Stromal cell of bone marrow (primary cell): ENCODE measurements around the gene SPATA33.

ENCODE experiments used
- DNase-seq: peaks from one replicate; pipeline ENCODE4 v3.0.0-alpha.2; 2012; ENCODE audit warnings: low read depth

SPATA33 gene

DNA sequence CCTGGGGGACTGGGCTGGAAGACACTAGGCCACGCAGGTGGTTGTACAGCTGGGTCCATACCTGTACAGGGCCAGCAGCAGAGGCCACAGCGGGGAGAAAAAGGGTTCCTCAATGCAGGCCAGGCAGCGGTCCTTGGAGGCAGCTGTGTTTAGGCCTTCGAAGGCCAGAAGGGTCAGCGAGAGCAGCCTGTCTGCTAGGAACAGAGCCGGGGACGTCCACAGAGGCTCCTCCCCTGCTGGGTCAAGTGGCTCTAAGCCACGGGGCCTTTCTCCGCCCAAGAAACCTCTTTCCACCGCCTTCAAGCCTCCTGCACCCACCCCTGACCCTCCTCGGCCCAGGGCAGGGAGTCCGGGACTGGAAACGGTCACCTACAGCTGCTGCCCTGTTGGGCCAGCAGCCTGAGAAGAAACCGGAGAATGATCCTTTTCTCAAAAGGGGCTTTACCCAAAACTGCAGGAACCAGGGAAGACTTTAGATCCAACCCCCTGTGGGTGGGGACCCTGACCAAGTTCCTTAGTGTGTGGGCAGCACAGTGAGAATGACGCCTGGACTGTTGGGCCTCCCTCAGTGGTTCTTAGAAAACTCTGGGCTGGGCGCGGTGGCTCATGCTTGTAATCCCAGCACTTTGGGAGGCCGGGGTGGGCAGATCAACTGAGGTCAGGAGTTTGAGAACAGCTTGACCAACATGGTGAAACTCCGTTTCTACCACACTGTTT is 52.2 kb downstream of the SPATA33 start:
- DNase-seq, result no peak

DNA sequence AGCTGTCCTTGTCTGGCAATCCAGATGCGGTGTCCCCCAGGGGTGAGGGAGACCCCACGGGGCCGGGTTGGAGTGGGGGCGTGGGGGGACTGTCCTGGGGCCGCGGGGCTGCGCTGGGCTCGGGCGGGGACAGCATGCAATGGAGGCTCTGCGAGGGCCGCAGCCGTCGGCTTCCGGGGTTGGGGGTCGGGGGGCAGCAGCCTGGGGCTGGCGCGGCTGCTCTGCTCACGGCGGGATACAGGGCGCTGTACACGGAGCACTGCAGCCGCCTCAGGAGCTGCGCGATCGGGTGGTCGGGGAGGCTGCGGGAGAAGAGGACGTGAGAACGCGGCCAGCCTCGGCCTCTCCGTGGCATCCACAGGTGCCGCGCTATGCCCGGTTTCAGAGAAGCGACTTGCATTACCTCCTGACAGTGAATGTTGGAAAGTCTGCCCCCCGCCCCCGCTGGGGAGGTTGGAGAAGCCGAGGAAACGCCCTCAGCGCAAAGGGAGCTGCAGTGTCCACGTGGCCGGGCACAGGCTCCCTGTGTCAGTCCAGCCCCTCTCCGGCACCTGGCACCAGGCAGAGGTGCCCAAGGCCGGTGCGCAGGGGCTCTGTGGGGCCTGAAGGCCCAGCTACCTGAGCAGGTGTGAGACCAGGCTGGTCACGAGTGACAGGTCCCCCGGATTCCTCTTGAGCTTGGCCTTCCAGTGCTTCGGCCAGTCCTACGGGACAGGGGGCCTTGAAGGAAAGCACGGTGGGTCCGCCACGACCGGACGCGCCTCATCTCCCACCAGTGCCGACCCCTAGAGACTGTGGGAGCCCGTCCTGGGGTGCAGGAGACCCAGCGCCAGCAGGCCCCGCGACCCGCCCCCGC is 53.3 kb downstream of the SPATA33 start:
- DNase-seq, result no peak

DNA sequence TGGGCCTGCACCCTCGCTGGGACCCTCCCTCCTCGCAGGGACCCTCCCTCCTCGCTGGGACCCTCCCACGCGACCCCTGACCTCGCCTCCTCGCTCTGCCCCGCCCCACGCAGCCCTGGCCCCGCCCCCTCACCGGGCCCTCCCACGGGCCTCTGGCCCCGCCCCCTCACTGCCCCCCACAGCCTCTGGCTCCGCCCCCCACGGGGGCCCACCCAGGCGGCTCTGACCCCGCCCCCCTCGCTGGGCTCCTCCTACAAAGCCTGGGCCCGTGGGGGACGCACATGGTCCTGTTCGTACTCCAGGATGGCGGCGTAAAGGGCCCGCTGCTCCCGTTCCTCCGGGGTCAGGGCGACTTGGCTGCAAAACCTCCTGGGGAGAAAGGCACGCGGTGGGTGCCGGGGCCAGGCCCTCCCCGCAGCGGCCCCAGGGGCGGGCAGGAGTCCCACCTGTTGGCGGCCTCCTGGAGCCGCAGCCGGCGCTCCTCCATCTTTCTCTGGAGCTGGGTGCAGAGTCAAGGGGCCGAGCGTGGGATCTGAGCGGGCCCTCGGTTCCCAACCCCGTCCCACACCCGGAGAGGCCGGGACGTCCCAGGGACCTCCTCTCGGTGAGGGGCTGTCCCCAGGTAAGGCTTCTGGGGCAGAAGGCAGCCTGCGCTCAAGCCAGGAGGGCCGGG is 54.1 kb downstream of the SPATA33 start:
- DNase-seq, result no peak

DNA sequence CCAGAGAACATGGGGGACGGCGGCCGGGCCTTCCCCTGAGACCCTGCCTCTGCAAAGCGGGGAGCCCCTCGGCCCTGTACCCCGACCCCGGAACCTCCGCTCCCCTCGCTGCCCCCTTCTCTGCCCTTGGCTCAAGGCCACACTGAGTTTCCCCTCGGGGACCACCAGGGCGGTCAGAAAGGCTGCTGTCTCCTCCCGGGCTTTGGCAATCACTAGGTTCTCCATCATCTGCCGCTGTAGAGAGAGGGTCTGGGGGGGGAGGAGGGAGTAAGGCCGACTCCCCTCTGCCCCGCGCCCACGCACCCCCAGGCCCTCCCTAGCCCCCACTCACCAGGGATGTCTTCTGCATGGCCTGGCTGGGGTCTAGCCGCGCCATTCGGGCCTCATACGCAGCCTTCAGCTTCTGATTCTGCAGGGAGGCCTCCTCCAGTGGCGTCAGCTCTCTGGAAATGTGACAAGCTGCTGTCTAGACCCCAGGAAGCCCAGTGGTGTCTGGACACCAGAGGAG is 54.7 kb downstream of the SPATA33 start:
- no peak for DNase-seq

DNA sequence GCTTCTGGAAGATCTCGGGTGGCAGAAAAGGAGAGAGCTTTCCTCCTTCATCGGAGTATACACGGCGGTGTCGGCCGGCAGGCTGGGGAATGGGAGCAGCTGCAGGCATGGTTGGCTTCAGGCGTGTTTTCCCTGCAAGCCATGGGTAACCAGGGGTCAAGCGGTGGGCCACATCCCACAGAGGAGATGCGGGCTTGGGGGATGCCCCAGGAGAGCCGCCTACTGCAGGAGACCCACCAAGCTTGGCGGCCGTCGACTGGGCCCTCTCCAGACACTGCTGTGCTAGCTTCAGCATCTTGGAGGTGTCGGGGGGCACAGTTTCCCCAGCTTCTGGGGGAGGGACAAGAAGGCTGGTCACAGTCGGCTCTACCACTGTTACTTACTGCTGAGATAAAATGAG is 58.9 kb downstream of the SPATA33 start:
- DNase-seq, result no peak

DNA sequence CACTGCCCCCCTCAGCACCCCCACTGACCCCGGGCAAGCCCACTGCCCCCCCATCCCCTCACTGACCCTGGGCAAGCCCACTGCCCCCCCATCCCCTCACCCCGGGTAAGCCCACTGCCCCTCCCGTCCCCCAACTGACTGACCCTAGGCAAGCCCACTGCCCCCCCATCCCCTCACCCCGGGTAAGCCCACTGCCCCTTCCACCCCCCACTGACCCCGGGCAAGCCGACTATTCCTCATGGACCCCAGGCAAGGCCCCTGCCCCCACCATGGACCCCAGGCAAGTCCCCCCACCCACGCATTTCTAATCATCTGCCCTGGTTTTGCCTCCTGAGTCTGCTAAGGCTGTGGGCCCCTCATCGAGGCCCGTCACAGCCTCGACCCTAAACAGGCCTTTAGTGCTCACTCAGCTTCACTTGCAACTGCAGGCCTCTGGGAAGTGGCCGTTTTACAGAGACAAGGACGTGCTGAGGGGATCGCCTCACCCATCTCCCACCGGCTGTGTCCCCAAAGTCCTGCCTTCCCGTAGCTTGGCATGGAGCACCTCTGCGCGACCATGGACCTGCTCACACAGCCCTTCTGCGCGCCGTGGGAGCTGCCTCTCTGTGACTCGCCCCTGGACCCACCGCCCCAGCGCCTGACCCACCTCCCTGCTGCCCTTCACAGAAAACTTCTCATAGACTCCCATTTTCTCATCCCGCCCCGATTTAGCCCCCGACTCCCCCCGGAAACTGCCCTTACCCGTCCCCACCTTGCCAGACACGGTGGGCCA is 59.5 kb downstream of the SPATA33 start:
- no peak for DNase-seq

DNA sequence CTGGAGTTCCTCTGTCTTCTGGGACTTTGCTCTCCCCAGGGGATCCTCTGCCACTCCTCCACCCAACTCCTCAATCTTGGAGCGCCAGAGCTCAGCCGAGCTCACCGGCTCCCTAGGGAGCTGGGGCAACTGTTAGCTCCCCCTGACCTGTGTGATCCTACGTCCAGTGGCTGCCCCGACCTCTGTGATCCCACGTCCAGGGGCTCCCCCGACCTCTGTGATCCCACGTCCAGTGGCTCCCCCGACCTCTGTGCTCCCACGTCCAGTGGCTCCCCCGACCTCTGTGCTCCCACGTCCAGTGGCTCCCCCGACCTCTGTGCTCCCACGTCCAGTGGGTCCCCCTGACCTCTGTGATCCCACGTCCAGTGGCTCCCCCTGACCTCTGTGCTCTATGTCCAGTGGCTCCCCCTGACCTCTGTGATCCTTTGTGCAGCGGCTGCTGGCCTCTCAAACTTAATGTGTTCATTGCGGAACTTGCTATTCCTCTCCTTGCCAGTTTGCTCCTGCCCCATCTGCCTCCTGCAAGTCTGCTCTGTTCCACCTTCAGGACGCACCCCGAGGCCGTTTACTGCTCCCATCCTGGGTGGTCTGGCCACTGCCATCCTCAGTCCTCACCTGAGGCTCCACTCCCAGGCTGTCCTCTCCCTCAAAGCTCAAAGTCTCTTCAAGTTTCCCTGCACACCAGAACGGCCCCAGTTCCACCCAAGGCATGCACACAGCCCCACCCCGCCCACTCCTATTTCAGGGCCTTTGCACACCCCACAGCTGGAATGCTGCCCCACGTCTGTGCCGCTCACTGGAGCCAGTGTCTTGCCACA is 60.3 kb downstream of the SPATA33 start:
- DNase-seq, result no peak
